HG03159 (cell line): Measurements from ENCODE around the gene PCOLCE2.
"Not testable (repeated sequence)": the region's sequence is repeated elsewhere in the genome, so short reads cannot be mapped to it uniquely, and the experiment has no call there.

Source experiments
- ATAC-seq: cut with Tn5 transposase; IDR thresholded peaks from one replicate; pipeline ENCODE4 v1.9.1; 2021; ENCODE audit warnings: mild to moderate bottlenecking, moderate library complexity; ENCODE audit not compliant: unreplicated experiment

The PCOLCE2 gene

DNA sequence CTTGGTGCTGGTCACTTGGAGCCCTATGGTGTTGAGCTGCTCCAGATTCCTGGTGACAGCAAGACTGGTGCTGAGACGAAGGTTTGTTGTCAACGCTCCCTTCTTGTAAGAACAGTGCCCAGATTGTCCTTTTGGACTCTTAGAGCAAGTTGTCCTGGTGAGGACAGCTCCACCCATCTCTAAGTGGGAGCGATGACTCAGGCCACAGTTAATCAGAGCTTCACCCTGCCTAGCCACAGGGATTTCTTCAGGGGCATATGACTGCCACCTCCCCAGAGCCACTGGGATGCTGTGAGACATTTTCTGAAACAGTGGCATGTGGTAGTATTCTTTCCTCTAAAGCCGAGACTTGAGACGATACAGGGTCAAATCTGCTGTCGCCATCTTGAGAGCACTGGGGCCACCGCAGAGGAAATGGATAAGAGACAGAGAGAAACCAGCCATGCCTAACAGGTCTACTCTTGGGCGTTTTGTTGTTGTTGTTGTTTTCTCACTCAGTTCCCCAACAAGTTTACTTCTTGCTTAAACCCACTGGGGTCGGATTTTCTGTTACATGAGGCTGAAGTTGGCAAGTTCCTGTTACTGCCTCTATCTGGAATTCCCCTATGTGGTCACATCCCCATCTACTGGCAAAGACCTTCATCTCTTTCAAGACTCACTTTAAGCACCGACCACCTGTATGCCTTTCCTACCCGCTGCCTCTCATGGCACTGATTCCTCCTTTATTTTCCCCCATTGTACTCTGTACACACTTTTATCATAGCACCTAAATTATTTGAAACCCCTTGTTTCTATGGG is 16.0 kb upstream of the PCOLCE2 start:
- no peak for ATAC-seq

- no peak for ATAC-seq
These were observed 13.5 kb upstream of the PCOLCE2 start for GRCh38 chr3:142902356-142902755.

DNA sequence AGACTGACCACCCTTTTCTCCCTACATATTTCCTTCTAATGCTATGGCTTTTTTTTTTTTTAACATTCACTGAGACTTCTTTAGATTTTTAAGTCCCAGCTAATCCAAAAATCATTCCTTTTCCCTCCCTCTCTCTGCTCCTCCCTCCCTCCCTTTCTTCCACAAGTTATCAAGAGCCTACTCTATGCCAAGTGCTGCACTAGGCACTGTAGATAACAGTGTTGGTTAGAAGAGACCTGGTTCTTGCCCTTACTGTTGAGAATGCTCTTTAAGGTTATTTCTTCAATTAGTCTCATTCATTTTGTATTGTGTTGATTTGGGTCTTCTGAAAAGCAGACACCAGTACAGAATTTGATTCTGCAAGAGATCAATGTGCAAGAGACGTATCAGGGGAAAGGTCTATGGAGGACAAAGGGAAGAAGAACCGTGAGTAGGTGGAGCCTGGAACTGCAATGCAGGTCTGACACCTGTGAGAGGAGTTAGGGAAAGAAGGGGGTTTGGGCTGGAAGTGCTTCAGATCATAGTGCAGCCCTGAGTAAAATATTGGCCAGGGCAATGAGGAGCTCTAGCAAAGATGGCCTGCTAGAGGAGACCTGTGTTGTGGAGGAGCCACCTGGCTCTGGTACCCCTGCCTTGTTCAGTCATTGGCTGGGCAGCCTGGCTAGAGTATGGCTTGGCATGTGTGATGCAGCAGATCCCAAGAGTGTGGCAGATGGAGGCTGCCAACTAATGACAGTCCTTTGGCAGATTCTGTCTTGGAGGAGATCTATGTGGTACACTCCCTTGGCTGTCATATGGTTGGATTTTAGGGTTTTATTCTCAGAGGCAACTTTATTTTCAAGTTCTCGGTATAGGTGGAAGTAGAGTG is 9.7 kb upstream of the PCOLCE2 start:
- no peak for ATAC-seq

- no peak for ATAC-seq
These were observed 8.9 kb upstream of the PCOLCE2 start for GRCh38 chr3:142897807-142898206.

- no peak for ATAC-seq
These were observed 8.1 kb upstream of the PCOLCE2 start for GRCh38 chr3:142896996-142897395.

DNA sequence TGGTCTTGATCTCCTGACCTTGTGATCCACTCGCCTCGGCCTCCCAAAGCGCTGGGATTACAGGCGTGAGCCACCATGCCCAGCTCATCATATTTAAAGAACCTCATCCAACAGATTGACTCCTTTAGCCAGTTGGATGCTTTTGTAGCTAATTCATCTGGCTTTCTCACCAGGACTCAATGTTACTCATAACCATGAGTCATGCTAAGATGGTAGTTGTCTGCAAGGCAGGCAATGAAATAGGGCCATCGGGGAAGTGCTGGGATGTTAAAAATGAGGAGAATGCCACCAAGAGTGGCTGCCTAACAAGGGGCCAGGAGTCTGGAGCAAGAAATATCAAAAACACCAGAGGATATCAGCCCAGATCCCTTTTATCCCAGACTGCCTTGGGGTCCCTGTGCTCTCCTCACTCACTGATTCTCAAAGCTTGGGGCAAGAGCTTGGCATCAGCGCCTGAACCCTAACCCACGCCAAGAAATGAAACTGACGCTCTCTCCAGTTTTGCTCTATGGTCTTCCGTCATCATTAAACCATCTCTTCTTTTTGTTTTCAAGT is 7.4 kb upstream of the PCOLCE2 start:
- ATAC-seq = no peak

GRCh38 chr3:142894493-142894892 is 5.6 kb upstream of the PCOLCE2 start:
- no peak for ATAC-seq

DNA sequence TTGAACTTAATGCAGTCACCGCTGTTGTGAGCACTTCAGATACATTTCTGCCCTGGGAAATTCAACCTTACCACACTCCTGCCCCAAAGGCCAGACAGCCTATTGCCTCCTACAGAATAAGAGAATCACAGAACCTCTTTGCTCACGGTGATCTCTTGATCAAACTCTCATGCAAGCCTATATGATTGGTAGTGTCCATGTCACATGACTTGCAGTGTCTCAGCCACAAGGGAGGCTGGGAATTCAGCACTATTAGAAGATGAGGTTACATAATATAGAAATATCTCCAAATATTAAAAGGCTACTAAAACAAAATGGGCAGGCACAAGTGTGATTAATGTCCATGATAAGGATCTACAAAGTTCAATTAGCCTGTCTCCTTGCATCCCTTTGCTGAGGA is 3.8 kb upstream of the PCOLCE2 start:
- ATAC-seq = no peak

GRCh38 chr3:142890592-142890991 is 1.7 kb upstream of the PCOLCE2 start:
- ATAC-seq = no peak

GRCh38 chr3:142889212-142890014 is 530 bp upstream of the PCOLCE2 start:
- no peak for ATAC-seq

- ATAC-seq = no peak
These were observed 793 bp downstream of the PCOLCE2 start for GRCh38 chr3:142888099-142888480.

- no peak for ATAC-seq
These were observed 1.9 kb downstream of the PCOLCE2 start for GRCh38 chr3:142886940-142887339.

GRCh38 chr3:142886021-142886420 is 2.9 kb downstream of the PCOLCE2 start:
- ATAC-seq = no peak

GRCh38 chr3:142884531-142884930 is 4.4 kb downstream of the PCOLCE2 start:
- no peak for ATAC-seq

DNA sequence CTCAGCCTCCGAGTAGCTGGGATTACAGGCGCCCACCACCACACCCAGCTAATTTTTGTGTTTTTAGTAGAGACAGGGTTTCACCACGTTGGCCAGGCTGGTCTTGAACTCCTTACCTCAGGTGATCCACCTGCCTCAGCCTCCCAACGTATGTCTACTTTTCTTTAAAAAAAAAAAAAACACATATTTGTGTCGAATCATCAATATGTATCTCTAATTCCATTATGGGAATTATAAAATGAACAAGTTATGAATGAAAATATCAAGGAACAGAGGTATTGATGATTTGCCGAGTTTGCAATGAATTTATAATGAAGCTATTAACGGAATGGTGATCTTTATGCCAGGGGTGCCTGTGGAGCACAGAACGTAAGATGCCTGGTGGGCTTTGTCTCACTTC is 5.3 kb downstream of the PCOLCE2 start:
- ATAC-seq = not testable (repeated sequence)

DNA sequence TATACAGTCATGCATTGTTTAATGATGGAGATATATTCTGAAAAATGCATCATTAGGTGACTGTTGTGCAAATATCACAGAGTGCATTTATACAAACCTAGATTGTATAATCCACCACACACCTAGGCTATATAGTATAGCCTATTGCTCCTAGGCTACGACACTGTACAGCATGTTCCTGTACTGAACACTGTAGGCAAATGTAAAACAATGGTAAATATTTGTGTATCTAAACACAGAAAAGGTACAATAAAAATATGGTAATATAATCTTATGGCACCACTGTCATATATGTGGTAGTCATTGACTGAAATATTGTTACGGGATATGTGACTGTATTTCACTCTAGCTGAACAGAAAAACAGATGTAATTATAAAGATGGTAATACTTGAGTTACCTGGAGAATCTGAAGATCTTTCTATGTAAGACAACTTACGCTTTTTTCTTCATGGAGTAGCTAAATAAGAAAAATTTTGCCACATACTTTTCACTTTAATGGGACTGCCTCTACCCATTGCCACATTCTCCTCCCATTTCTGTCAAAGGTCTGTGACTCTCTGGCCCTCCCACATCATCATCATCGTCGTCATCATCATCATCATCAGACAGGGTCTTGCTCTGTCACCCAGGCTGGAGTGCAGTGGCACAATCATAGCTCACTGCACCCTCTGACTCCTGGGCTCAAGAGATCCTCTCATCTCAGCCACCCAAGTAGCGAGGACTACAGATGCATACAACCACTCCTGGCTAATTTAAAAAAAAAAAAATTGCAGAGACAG is 7.2 kb downstream of the PCOLCE2 start:
- ATAC-seq = no peak

- no peak for ATAC-seq
These were observed 10.1 kb downstream of the PCOLCE2 start for GRCh38 chr3:142878649-142879300.

- ATAC-seq = no peak
These were observed 12.5 kb downstream of the PCOLCE2 start for GRCh38 chr3:142876417-142876816.

DNA sequence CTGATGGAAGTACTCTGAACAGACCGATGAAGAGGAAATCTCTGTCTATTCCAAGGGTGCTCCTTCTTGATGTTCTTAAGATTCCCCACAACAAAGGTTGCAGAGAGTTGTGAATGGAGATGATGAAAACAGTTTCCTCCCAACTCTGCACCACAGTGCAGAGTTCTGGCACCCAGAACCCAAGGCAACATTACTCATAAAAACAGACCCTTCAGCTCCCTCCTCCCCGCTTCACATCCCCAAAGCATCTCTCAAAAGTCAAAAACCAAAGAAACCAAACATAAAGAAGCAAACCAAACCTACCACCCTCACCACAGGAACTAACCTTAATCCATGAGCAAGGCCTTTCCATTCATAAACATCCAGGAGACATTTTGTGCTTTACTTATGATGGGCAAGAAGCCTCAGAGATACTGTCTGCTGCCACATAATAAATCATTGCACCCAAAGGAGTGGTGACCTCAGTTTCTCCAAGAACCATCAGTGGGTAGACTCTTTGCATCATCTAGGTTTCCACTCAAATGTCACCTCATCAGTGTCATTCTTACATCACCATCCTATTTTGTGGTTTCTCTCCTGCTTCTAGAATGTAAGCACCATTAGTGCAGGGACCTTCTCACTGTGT is 13.2 kb downstream of the PCOLCE2 start:
- no peak for ATAC-seq
